Left cardiac atrium (tissue), 4 donors: ENCODE data around the gene PHKB. TPM values are rescaled to one million over a fixed set of nuclear protein-coding genes. Genes with fewer than 3 reads are reported as not detected.
"Not testable (repeated sequence)": the region's sequence is repeated elsewhere in the genome, so short reads cannot be mapped to it uniquely, and the experiment has no call there.

Source experiments
- ATAC-seq, 2 donors: fragments of 200-7000 bp; cut with Tn5 transposase; one replicate each; pipeline ENCODE4 v1.9.1; 2020; ENCODE audit warnings: mild to moderate bottlenecking in 2 of 2, moderate library complexity in 2 of 2
- DNase-seq: peaks from one replicate; pipeline ENCODE4 v3.0.0-alpha.2; 2020
- intact Hi-C, 2 donors: fragments of 100-400 bp; cut with DNase I; formaldehyde crosslinking; loops; one replicate each; pipeline versions ENCODE4 v1.14.1 to v1.15.1; 2022 to 2023
- total RNA-seq, 2 donors: library from RNA; stranded (reverse); fragmentation: NEBNext Ultra II Directional; extraction: Animal tissue kit (Norgen Biotek cat#: 25700); gene quantifications; one replicate each; pipeline ENCODE4 v1.2.1, GENCODE V29; 2021
- donor health status: DM: no; HTN: yes; CAD: no.
- donor health status: DM: no; HTN: yes; CAD: no; lungs with severe emphysema.
- donor health status: DM: yes; HTN: yes; CAD: no.
- donor health status: Dilated cardiomyopathy.

The PHKB gene
- total RNA-seq, 2 donors from 2014 or later, result 47.7 to 53.5 TPM

- intact Hi-C loops, DNase-seq, ATAC-seq: not testable (repeated sequence)
These were observed 80.0 kb downstream of the PHKB start for GRCh38 chr16:47541135-47541534.

GRCh38 chr16:47544255-47544654 is 83.1 kb downstream of the PHKB start:
- intact Hi-C loops, DNase-seq, ATAC-seq: not testable (repeated sequence)

GRCh38 chr16:47551185-47551584 is 90.1 kb downstream of the PHKB start:
- DNase-seq, ATAC-seq, intact Hi-C loops: not testable (repeated sequence)

DNA sequence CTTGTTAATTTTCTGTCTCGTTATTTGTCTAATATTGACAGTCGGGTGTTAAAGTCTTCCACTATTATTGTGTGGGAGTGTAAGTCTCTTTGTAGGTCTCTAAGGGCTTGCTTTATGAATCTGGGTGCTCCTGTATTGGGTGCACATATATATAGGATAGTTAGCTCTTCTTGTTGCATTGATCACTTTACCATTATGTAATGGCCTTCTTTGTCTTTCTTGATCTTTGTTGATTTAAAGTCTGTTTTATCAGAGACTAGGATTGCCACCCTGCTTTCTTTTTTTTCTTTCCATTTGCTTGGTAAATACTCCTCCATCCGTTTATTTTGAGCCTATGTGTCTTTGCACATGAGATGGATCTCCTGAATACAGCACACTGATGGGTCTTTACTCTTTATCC is 90.6 kb downstream of the PHKB start:
- ATAC-seq, DNase-seq, intact Hi-C loops: not testable (repeated sequence)

GRCh38 chr16:47553853-47554564 is 92.9 kb downstream of the PHKB start:
- no peak for ATAC-seq
- no peak for DNase-seq
- intact Hi-C loops, result no loop called here

DNA sequence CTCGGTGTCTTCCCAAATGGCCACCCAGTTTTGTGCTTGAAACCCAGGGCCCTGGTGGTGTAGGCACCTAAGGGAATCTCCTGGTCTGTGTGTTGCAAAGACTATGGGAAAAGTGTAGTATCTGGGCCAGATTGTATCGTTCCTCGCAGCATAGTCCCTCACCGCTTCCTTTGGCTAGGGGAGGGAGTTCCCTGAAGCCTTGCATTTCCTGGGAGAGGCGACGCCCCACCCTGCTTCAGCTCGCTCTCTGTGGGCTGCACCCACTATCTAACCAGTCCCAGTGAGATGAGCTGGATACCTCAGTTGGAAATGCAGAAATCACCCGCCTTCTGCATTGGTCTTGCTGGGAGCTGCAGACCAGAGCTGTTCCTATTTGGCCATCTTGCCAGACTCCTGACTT is 93.5 kb downstream of the PHKB start:
- ATAC-seq, intact Hi-C loops, DNase-seq: not testable (repeated sequence)

DNA sequence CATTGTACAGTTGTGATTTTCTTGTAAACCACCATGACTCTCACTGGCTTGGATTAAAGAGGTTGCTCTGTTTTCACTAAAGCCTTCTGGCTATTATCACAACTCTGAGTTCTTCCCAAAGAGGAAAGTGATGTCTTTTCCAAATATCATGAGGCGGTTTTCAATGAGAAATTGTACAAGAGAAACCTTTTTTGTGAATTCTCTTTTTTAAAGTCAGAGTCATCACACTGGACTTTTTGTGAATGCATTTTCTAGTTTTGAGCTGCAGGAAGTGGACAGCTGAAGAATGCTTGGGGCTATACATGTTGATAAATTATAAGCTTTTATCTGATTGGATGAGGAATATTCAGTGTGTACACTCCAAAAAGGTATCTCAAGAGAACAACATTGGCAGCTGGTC is 100.2 kb downstream of the PHKB start:
- ATAC-seq (no peak), DNase-seq (no peak)
- intact Hi-C loops, result no loop called here

- ATAC-seq (no peak), DNase-seq (no peak)
- intact Hi-C loops, result no loop called here
These were observed 101.2 kb downstream of the PHKB start for GRCh38 chr16:47562366-47562765.

- DNase-seq, result peak; percentile 65
- peak; percentile 47 to 85 for ATAC-seq
- intact Hi-C loops, result no loop called here
These were observed 104.3 kb downstream of the PHKB start for GRCh38 chr16:47565454-47565853.

- ATAC-seq (no peak), DNase-seq (no peak)
- intact Hi-C loops, result no loop called here
These were observed 106.2 kb downstream of the PHKB start for GRCh38 chr16:47567321-47567720.

DNA sequence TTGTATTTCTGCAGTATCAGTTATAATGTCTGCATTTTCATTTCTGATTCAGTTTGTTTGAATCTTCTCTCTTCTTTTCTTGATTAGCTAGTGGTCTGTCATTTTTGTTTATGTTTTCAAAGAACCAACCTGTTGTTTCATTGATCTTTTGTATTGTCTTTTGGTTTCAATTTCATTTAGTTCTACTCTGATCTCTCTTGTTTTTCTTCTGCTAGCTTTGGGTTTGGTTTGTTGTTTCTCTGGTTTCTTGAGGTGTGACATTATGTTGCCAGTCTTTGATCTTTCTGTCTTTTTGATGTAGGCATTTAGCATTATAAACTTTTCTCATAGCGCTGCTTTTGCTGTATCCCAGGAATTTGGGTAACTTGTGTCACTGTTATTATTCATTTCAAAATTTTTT is 107.2 kb downstream of the PHKB start:
- intact Hi-C loops, result no loop called here
- ATAC-seq, result no peak
- no peak for DNase-seq

- DNase-seq (no peak), ATAC-seq (no peak)
These were observed 109.9 kb downstream of the PHKB start for GRCh38 chr16:47571049-47571448.

GRCh38 chr16:47571711-47572110 is 110.6 kb downstream of the PHKB start:
- DNase-seq, result no peak
- intact Hi-C loops, result no loop called here
- ATAC-seq, result no peak

More at GRCh38 chr16:47571049-47571448, 109.9 kb downstream of the PHKB start:
- intact Hi-C loops, result no loop called here

GRCh38 chr16:47574091-47575054 is 113.2 kb downstream of the PHKB start:
- DNase-seq (no peak), ATAC-seq (no peak)
- intact Hi-C loops, result no loop called here

DNA sequence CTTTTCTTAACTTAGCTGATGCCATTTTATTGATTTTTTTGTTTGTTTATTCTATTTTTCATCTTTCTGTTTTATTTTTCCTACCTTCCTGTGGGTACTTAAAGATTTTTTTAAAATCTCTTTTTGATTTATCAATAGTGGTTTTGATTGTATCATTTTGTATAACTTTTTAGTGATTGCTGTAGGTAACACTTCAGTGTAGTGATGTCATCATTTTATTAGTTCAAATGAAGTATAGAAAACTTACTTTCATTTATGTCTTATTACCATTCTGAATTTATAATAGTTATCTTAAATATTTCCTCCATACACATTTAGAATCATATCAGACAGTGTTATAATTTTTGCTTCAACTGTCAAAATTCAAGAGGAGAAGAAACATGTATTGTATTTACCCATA is 115.9 kb downstream of the PHKB start:
- ATAC-seq (no peak), DNase-seq (no peak)
- intact Hi-C loops, result no loop called here

GRCh38 chr16:47578033-47578432 is 116.9 kb downstream of the PHKB start:
- intact Hi-C loops, result no loop called here
- no peak for DNase-seq
- no peak for ATAC-seq

DNA sequence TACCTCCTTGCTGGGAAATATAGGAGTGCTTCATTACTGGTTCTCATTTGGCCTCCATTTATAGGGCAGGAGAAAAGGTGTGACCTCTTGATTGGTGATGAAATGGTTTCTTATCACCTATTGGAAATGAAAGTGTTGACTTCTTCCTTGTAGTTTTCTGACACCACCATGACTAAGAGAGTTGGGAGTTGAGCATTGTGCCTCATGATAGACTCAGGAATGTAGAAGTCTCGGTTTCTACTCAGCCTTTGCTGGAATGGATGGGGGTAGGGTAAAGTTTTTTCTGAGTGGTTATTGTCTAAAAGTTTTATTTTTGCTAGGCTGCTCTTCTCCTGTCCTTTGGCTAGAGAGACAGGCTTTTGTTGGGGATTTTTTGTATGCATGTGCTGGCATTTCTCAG is 117.4 kb downstream of the PHKB start:
- intact Hi-C loops, result no loop called here
- ATAC-seq, result no peak
- no peak for DNase-seq

GRCh38 chr16:47581114-47581513 is 120.0 kb downstream of the PHKB start:
- intact Hi-C loops, result no loop called here
- ATAC-seq (no peak), DNase-seq (no peak)

- intact Hi-C loops, result no loop called here
- ATAC-seq (no peak), DNase-seq (no peak)
These were observed 123.5 kb downstream of the PHKB start for GRCh38 chr16:47584464-47585225.

DNA sequence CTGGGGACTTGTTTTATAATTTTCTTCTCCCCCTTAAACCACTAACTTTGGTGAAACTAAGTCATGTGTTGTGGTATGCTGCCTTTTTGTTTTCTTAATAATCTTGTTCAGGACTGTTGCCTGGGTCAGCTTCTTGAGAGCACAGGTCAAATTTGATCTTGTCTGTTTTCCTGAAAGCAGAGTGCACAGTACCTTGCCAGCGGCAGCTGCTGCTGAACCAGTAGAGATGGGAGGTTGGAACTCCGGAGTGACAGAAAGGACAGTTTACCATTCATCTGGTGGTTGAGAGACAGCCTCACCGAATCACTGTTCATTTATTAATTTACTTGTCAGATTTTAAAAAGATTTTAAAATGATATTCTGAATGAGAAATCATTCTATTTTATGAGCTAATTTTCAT is 125.0 kb downstream of the PHKB start:
- intact Hi-C loops, result no loop called here
- ATAC-seq (no peak), DNase-seq (no peak)
